Activated B cell treated with CpG ODN at 0.5 μM for 24 hours (primary cell): ENCODE measurements around the gene SGPL1. TPM values are rescaled to one million over a fixed set of nuclear protein-coding genes. Genes with fewer than 3 reads are reported as not detected.

Experiments
- ATAC-seq: fragments of 200-7000 bp; cut with Tn5 transposase; one replicate; pipeline ENCODE4 v1.10.0; 2021; ENCODE audit warnings: low read depth, mild to moderate bottlenecking, moderate library complexity
- CTCF ChIA-PET: fragments of 350-600 bp; sonication (Branson Sonifier 250); formaldehyde crosslinking; loops from one replicate; lab custom pipeline; 2021; ENCODE audit warnings: antibody characterized with exemption; lab: Charles Lee
- POLR2A ChIA-PET: fragments of 350-600 bp; sonication (Branson Sonifier 250); formaldehyde crosslinking; loops from one replicate; lab custom pipeline; 2021; ENCODE audit warnings: antibody characterized with exemption; lab: Charles Lee
- DNase-seq: peaks from one replicate; pipeline ENCODE4 v3.0.0; 2022
- H3K27ac Mint-ChIP-seq: one replicate; pipeline ENCODE4 v1.8.0; 2020; ENCODE audit warnings: mixed read lengths
- H3K27me3 Mint-ChIP-seq: one replicate; pipeline ENCODE4 v1.8.0; 2021; ENCODE audit warnings: mixed read lengths
- H3K36me3 Mint-ChIP-seq: one replicate; pipeline ENCODE4 v1.8.0; 2021; ENCODE audit warnings: low read depth, mixed read lengths
- H3K4me1 Mint-ChIP-seq: one replicate; pipeline ENCODE4 v1.8.0; 2021; ENCODE audit warnings: mixed read lengths
- H3K4me3 Mint-ChIP-seq: one replicate; pipeline ENCODE4 v1.8.0; 2020; ENCODE audit warnings: mild to moderate bottlenecking, mixed read lengths
- H3K9me3 Mint-ChIP-seq: one replicate; pipeline ENCODE4 v1.8.0; 2020; ENCODE audit warnings: mixed read lengths
- intact Hi-C: fragments of 100-400 bp; cut with micrococcal nuclease; formaldehyde crosslinking; loops from one replicate; pipeline ENCODE4 v1.15.1; 2024
- total RNA-seq: library from RNA; stranded (reverse); gene quantifications from 2 replicates; pipeline ENCODE4 v1.2.3, GENCODE V29; 2022
- TF ChIP-seq, protein P1 (sequence below): fragments of 200-600 bp; IDR thresholded peaks from one replicate; pipeline ENCODE4 v1.8.0; 2022; ENCODE audit warnings: antibody characterized with exemption, mild to moderate bottlenecking

Gene SGPL1
- total RNA-seq, 1 donor from 2014 or later: 36.3 TPM

DNA sequence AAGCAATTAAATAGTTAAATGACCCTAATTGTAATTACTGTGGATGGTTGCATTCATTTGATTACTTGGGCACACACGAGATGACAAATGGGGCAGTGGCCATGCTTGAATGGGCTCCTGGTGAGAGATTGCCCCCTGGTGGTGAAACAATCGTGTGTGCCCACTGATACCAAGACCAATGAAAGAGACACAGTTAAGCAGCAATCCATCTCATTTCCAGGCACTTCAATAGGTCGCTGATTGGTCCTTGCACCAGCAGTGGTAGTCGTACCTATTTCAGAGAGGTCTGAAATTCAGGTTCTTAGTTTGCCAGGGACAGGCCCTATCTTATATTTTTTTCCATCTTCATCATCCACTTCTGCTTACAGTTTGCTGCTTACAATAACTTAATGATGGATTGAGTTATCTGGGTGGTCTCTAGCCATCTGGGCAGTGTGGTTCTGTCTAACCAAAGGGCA, 64.4 kb downstream of the SGPL1 start:
- H3K4me1 Mint-ChIP-seq: peaks cover 4% of the 10 kb centered on the region
- TF ChIP-seq, protein P1, sequence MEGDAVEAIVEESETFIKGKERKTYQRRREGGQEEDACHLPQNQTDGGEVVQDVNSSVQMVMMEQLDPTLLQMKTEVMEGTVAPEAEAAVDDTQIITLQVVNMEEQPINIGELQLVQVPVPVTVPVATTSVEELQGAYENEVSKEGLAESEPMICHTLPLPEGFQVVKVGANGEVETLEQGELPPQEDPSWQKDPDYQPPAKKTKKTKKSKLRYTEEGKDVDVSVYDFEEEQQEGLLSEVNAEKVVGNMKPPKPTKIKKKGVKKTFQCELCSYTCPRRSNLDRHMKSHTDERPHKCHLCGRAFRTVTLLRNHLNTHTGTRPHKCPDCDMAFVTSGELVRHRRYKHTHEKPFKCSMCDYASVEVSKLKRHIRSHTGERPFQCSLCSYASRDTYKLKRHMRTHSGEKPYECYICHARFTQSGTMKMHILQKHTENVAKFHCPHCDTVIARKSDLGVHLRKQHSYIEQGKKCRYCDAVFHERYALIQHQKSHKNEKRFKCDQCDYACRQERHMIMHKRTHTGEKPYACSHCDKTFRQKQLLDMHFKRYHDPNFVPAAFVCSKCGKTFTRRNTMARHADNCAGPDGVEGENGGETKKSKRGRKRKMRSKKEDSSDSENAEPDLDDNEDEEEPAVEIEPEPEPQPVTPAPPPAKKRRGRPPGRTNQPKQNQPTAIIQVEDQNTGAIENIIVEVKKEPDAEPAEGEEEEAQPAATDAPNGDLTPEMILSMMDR: peak; percentile 84
- intact Hi-C loops: loop anchor here (1.0 to 10.0 kb wide), 6 partner anchors 65 to 735 kb away; partner anchors contain the start of genes SGPL1 and TYSND1
- ChIA-PET CTCF (interaction anchor here (1.0 to 2.7 kb wide), 3 partner anchors 60 to 419 kb away, joined by 3 to 8 read pairs (median 4); partner anchors contain the start of gene SGPL1), POLR2A (interaction anchor here (1.2 kb wide), 1 partner anchor 8 kb away, joined by 3 read pairs; the partner anchor contains the start of gene PCBD1)
- peak overlapping the region; percentile 25 for H3K27ac Mint-ChIP-seq
- H3K36me3 Mint-ChIP-seq: peaks cover 56% of the 10 kb centered on the region
- H3K4me3 Mint-ChIP-seq: no peak overlapping the region
- no peaks in the 10 kb centered on the region for H3K9me3 Mint-ChIP-seq
- ATAC-seq (peak; percentile 96), DNase-seq (peak; percentile 40)
- no peaks in the 10 kb centered on the region for H3K27me3 Mint-ChIP-seq

DNA sequence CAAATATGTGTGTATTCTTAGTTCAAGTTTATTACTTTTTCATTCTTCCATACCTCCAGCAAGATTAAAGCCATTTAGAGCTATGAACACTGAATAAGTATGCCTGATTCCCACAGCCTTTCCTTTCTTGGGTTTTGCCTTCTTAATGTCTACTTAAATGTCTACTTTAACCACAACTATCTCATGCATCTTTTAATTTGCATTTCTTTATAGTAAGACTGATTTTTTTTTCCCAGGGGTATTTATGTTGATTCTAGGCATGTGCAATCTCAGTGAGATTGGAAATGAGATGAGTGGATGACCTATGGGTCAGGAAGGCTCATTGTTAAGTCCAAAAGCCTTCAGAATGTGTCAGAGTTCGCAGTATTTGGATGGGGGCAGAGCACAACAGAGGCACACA, 69.0 kb downstream of the SGPL1 start:
- H3K27me3 Mint-ChIP-seq: no peaks in the 10 kb centered on the region
- CTCF ChIA-PET: interaction anchor here (1.0 to 1.5 kb wide), 2 partner anchors 27 to 334 kb away, joined by 3 to 4 read pairs; no protein-coding TSS in a partner anchor
- no peak overlapping the region for H3K4me3 Mint-ChIP-seq
- TF ChIP-seq, protein P1: no peak
- POLR2A ChIA-PET: no interaction called here
- H3K9me3 Mint-ChIP-seq: no peaks in the 10 kb centered on the region
- intact Hi-C loops: loop anchor here (5.0 to 10.0 kb wide), 2 partner anchors 662 to 740 kb away; partner anchors contain the start of gene TYSND1
- no peak overlapping the region for H3K27ac Mint-ChIP-seq
- ATAC-seq (no peak), DNase-seq (no peak)
- H3K36me3 Mint-ChIP-seq: peaks cover 25% of the 10 kb centered on the region
- H3K4me1 Mint-ChIP-seq: peaks cover 12% of the 10 kb centered on the region

DNA sequence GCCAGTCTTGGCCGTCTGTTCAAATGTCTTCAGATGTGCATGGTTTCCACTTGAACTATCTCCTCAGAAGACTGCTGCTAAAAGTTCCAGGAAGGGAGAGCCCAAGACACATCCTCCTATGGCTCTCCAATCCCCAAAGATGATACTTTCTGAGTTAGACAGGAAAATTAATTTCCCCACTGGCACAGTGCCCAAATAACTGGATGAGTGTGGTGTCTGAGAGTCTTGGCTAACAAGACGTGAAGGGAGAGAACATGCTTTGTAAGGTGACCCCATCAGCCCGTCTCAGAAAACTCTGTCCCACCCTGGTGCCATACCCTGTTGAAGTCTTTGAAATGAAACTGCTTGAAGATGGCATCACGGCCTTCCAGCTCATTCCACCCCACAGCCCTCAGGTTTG, 69.7 kb downstream of the SGPL1 start:
- ATAC-seq (no peak), DNase-seq (no peak)
- TF ChIP-seq, protein P1: no peak
- H3K4me3 Mint-ChIP-seq: no peak overlapping the region
- no peaks in the 10 kb centered on the region for H3K27me3 Mint-ChIP-seq
- POLR2A ChIA-PET: no interaction called here
- no peaks in the 10 kb centered on the region for H3K9me3 Mint-ChIP-seq
- H3K36me3 Mint-ChIP-seq: peaks cover 22% of the 10 kb centered on the region
- peaks cover 8% of the 10 kb centered on the region for H3K4me1 Mint-ChIP-seq
- no peak overlapping the region for H3K27ac Mint-ChIP-seq
- CTCF ChIA-PET: no interaction called here
- intact Hi-C loops: loop anchor here (10.0 kb wide), 1 partner anchor 741 kb away; the partner anchor contains the start of gene TYSND1

DNA sequence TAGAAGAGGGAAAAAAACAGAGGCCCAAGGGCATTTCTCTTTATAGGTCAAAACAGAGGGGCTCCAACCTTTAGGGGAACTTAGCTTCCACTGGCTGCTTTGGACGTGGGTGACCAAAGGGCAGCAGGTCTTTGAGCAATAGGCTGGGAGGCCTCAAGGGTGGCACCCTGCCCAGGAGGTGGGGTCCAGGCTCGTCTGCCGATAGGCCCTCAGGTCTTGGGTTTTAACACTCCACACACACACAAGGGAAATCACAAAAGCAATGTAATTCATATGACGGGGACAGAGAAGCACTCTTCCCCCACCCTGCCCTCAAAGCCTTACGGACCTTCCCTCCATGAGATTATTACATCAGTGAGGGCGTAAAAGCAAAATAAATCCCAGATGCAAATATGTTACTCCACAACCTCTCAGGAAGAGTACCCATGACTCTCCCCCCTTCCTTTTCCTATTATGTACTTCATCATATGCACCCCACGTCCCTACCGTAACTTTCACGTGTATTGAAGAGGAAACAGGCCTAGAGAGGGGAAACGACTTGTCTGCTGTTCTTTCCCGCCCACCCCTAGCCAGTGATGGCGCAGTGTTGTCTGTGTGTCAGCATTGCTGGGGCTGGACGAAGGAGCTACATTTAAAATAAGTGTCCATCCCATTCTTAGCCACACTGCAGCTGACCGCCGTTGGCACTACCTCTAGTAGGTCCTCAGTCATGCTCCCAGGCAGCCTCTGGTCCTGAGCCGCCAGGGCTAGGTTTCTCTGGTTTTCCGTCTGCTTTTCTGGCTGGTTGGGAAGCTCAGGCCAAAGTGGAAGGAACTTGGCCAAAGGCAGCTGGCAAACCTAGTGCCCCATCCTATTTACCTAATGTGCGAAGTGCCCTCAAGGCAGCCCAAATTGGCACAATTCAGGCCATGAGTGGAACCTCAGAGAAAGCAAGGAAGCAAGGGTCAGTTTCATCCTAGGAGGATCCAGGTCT, 70.5 kb downstream of the SGPL1 start:
- Mint-ChIP-seq H3K27me3 (no peaks in the 10 kb centered on the region), H3K9me3 (no peaks in the 10 kb centered on the region), H3K4me1 (peaks cover 8% of the 10 kb centered on the region), H3K36me3 (peaks cover 22% of the 10 kb centered on the region), H3K4me3 (no peak overlapping the region), H3K27ac (no peak overlapping the region)
- CTCF ChIA-PET: no interaction called here
- no peak for DNase-seq
- intact Hi-C loops: loop anchor here (10.0 kb wide), 1 partner anchor 741 kb away; the partner anchor contains the start of gene TYSND1
- TF ChIP-seq, protein P1: no peak
- no peak for ATAC-seq
- POLR2A ChIA-PET: no interaction called here
